HepG2 (cell line): Measurements from ENCODE around the gene UTP15. TPM values are rescaled to one million over a fixed set of nuclear protein-coding genes. Genes with fewer than 3 reads are reported as not detected.

Experiments used
- ERF ChIP-seq: IDR thresholded peaks from 2 replicates; pipeline ENCODE4 v1.6.1; 2018; ENCODE audit warnings: missing biosample characterization, missing genetic modification reagents
- FOSL2 ChIP-seq: sonication (generic); formaldehyde crosslinking; IDR thresholded peaks from 2 replicates; pipeline ENCODE4 v1.4.0; 2020; ENCODE audit warnings: missing genetic modification reagents
- FOXP1 ChIP-seq, 2 experiments: fragments of 450-650 bp in 1 of 2; IDR thresholded peaks; 2 replicates each; pipeline ENCODE4 v1.6.1; 2017 to 2018; ENCODE audit warnings: antibody characterized with exemption in 1 of 2
- HMGA1 ChIP-seq: sonication (generic); formaldehyde crosslinking; conservative IDR thresholded peaks from 2 replicates; pipeline ENCODE4 v1.4.0; 2020; ENCODE audit warnings: missing genetic modification reagents
- HNRNPH1 ChIP-seq: fragments of 200-400 bp; formaldehyde crosslinking; optimal IDR thresholded peaks from 2 replicates; pipeline ENCODE3; 2017; ENCODE audit warnings: mild to moderate bottlenecking, low read depth, low read length
- IKZF5 ChIP-seq: IDR thresholded peaks from 2 replicates; pipeline ENCODE4 v1.6.1; 2018; ENCODE audit warnings: missing genetic modification reagents, mild to moderate bottlenecking, missing compliant biosample characterization
- ISL2 ChIP-seq: sonication (generic); formaldehyde crosslinking; IDR thresholded peaks from 2 replicates; pipeline ENCODE4 v1.5.0; 2020; ENCODE audit warnings: missing genetic modification reagents
- JDP2 ChIP-seq: sonication (generic); formaldehyde crosslinking; IDR thresholded peaks from 2 replicates; pipeline ENCODE4 v1.8.1; 2022; ENCODE audit warnings: missing genetic modification reagents, borderline replicate concordance
- MAFF ChIP-seq: IDR thresholded peaks from 2 replicates; pipeline ENCODE4 v1.6.1; 2011; ENCODE audit warnings: low read depth, low read length, improper control_type of control experiment
- MEIS2 ChIP-seq: sonication (generic); formaldehyde crosslinking; IDR thresholded peaks from 2 replicates; pipeline ENCODE4 v1.9.0; 2021; ENCODE audit warnings: mild to moderate bottlenecking, missing genetic modification reagents
- MTF2 ChIP-seq: sonication (generic); formaldehyde crosslinking; IDR thresholded peaks from 2 replicates; pipeline ENCODE4 v1.5.0; 2020; ENCODE audit warnings: missing genetic modification reagents, borderline replicate concordance
- NR2F2 ChIP-seq: IDR thresholded peaks from 2 replicates; pipeline ENCODE4 v1.6.1; 2012; ENCODE audit warnings: low read depth, inconsistent platforms, borderline replicate concordance
- PPARG ChIP-seq: conservative IDR thresholded peaks from 2 replicates; pipeline ENCODE4 v1.6.1; 2016; ENCODE audit warnings: missing biosample characterization, missing genetic modification reagents
- RARA ChIP-seq: IDR thresholded peaks from 2 replicates; pipeline ENCODE4 v1.6.1; 2016; ENCODE audit warnings: missing genetic modification reagents, missing compliant biosample characterization
- SIX4 ChIP-seq: sonication (generic); formaldehyde crosslinking; IDR thresholded peaks from 2 replicates; pipeline ENCODE4 v1.4.0; 2020; ENCODE audit warnings: missing genetic modification reagents
- SKIL ChIP-seq: sonication (generic); formaldehyde crosslinking; IDR thresholded peaks from 2 replicates; pipeline ENCODE4 v1.8.0; 2022; ENCODE audit warnings: missing genetic modification reagents, mild to moderate bottlenecking, moderate library complexity, borderline replicate concordance
- SMC3 ChIP-seq: IDR thresholded peaks from 2 replicates; pipeline ENCODE4 v1.6.1; 2011; ENCODE audit warnings: low read length, improper control_type of control experiment
- SOX5 ChIP-seq: IDR thresholded peaks from 2 replicates; pipeline ENCODE4 v1.6.1; 2016; ENCODE audit warnings: borderline replicate concordance
- TBX3 ChIP-seq: fragments of 450-650 bp; IDR thresholded peaks from 2 replicates; pipeline ENCODE4 v1.6.1; 2017; ENCODE audit warnings: antibody characterized with exemption, mild to moderate bottlenecking, inconsistent platforms, borderline replicate concordance
- ZNF235 ChIP-seq: sonication (generic); formaldehyde crosslinking; IDR thresholded peaks from 2 replicates; pipeline ENCODE4 v1.8.1; 2023; ENCODE audit warnings: mild to moderate bottlenecking, missing genetic modification reagents, borderline replicate concordance
- ZNF33B ChIP-seq: sonication (generic); formaldehyde crosslinking; IDR thresholded peaks from 2 replicates; pipeline ENCODE4 v1.5.1; 2020; ENCODE audit warnings: mild to moderate bottlenecking, missing genetic modification reagents
- ZNF616 ChIP-seq: sonication (generic); formaldehyde crosslinking; IDR thresholded peaks from 2 replicates; pipeline ENCODE4 v1.5.0; 2020; ENCODE audit warnings: low read depth, mild to moderate bottlenecking, missing genetic modification reagents
- ZNF713 ChIP-seq: sonication (generic); formaldehyde crosslinking; IDR thresholded peaks from 2 replicates; pipeline ENCODE4 v1.4.0; 2020; ENCODE audit warnings: mild to moderate bottlenecking, missing genetic modification reagents
- ZNF749 ChIP-seq: sonication (generic); formaldehyde crosslinking; IDR thresholded peaks from 2 replicates; pipeline ENCODE4 v1.8.0; 2022; ENCODE audit warnings: mild to moderate bottlenecking, missing genetic modification reagents, moderate library complexity, borderline replicate concordance
- ZNF772 ChIP-seq: sonication (generic); formaldehyde crosslinking; IDR thresholded peaks from 2 replicates; pipeline ENCODE4 v1.5.0; 2020; ENCODE audit warnings: mild to moderate bottlenecking, missing genetic modification reagents
- ZNF891 ChIP-seq: sonication (generic); formaldehyde crosslinking; IDR thresholded peaks from 2 replicates; pipeline ENCODE4 v1.5.0; 2020; ENCODE audit warnings: mild to moderate bottlenecking, missing genetic modification reagents
- polyA plus RNA-seq, 8 experiments: library from polyadenylated mRNA; depleted of rRNA in 3 of 8; stranded (reverse) in 7 of 8; unstranded in 1 of 8; fragments of >200 nt; fragmentation: Illumina TruSeq in 4 of 8; extraction: Trizol in 4 of 8; gene quantifications; 2 replicates each; pipeline versions ENCODE4 v1.2.1 to v1.2.3, GENCODE V29; 2011 to 2016; ENCODE audit warnings: low read depth in 4 of 8, missing spikeins in 1 of 8, mixed read lengths in 1 of 8; ENCODE audit not compliant: insufficient read depth in 1 of 8
- total RNA-seq, 5 experiments: library from RNA; depleted of rRNA; stranded (reverse); fragments of >200 nt; fragmentation: Illumina TruSeq; extraction: Trizol; gene quantifications; 2 replicates each; pipeline ENCODE4 v1.2.3, GENCODE V29; 2016; ENCODE audit warnings: low read depth in 1 of 5

The UTP15 gene
- total and polyA plus RNA-seq, 2 of the 13 experiments (the other 11 are each of a cell fraction or from before 2014, with no cell fraction given) = 7.3 to 35.8 TPM

- TF ChIP-seq ZNF749 (CRISPR knock-in tag) (no peak), SOX5 (CRISPR knock-in tag) (peak; percentile 66; the same call in 1 of the 2 replicates), ZNF891 (CRISPR knock-in tag) (no peak), ZNF235 (CRISPR knock-in tag) (no peak), MEIS2 (CRISPR knock-in tag) (0 out of 2 replicates have a peak, but pooled peaks have one; percentile 24), ZNF772 (CRISPR knock-in tag) (no peak), FOSL2 (CRISPR knock-in tag) (peak; percentile 39; the same call in 1 of the 2 replicates), SIX4 (no peak), TBX3 (0 out of 2 replicates have a peak, but pooled peaks have one; percentile 22), ERF (CRISPR knock-in tag) (peak; percentile 56; the same call in 1 of the 2 replicates), HMGA1 (no peak), IKZF5 (CRISPR knock-in tag) (peak; percentile 58; the same call in 1 of the 2 replicates), JDP2 (no peak), ZNF713 (no peak), HNRNPH1 (no peak), RARA (peak; percentile 91), FOXP1 (IDR thresholded peaks at IDR 0.05) (no peak), FOXP1 (CRISPR knock-in tag; IDR thresholded peaks at IDR 0.05) (peak; percentile 82), ISL2 (CRISPR knock-in tag) (0 out of 2 replicates have a peak, but pooled peaks have one; percentile 46), SKIL (peak; percentile 63; the same call in 1 of the 2 replicates), ZNF33B (CRISPR knock-in tag) (no peak), NR2F2 (peak; percentile 72), SMC3 (no peak), MTF2 (CRISPR knock-in tag) (no peak), MAFF (peak; percentile 3; the same call in 1 of the 2 replicates), PPARG (CRISPR knock-in tag) (peak; percentile 75), ZNF616 (CRISPR knock-in tag) (no peak)
Measured at GRCh38 chr5:73605223-73606087, 39.9 kb downstream of the UTP15 start (continued).
